ENCODE results near the gene SERPINA4. TPM values are rescaled to one million over a fixed set of nuclear protein-coding genes. Genes with fewer than 3 reads are reported as not detected.

SERPINA4 gene
- total RNA-seq, 1 experiment from 2014 or later, result not detected

DNA sequence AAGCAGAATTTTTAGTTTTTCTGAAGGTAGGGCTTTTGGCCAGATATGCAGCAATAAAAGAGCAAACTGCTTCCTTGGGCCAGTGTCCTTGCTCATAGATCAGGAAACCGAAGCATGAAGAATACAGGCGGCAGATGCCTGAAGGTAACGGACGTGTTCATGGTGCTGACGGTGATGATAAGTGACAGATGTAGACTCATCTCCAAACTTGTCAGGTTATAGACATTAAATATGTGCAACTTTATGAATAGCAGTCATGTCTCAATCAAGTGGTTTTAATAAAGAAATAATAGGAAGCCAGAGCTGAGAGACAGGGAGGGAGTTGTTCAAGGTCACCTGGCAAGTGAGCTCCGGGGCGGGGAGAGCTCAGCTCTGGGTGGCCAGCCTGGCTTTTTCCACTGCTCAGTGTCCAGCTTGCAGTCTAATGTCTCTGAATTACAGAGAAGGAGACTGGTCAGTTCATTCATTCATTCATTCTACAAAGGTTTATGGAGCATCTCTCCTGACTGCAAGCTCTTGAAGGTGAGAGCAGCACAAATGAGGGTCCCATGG lies 21.0 kb downstream of the SERPINA4 start:
- in situ Hi-C loops (cut with HindIII; ENCODE audit: low pct_unique_long_range_greater_than_20kb, low sequenced_read_pairs), result no loop called here
- DNase-seq (ENCODE audit: low read depth), result no peak

DNA sequence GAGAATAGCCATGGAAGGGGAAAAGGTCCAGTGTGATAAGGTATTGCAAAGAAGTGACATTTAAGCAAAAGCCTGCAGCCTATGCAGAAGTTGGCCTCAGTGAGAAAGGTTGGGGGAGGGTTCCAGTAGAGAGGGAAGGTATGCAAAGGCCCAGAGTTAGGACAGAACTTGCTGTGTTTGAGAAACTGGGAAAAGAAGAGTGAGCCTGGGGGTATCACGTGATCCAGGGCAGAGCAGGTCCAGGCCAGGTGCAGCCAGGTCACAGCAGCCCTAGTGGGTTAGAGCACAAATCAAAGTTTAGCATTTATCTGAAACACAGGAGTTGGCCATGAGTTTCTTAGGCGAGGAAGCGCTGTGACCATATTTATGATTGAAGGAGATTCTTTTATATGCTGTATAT lies 21.6 kb downstream of the SERPINA4 start:
- in situ Hi-C loops (cut with HindIII; ENCODE audit: low pct_unique_long_range_greater_than_20kb, low sequenced_read_pairs), result no loop called here
- no peak for DNase-seq (ENCODE audit: low read depth)

DNA sequence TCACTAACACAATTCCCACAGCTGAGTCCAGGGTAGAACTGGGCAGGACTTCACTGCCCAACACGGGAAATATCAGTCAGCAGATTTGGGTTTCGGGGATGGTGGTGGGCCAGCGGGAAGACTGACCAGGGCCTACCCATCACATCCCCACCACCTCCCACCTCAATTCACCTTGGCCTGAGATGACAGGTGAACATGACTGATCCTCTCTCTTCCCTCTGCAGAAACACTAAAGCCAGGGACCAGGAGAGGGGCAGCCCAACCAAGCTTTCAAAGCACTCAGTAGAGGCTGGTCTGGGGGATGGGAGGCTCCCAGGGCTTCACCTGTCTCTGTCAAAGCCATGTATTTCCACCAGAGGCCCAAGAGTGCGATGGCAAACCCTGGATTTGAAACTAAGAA lies 22.3 kb downstream of the SERPINA4 start:
- in situ Hi-C loops (cut with HindIII; ENCODE audit: low pct_unique_long_range_greater_than_20kb, low sequenced_read_pairs), result no loop called here
- no peak for DNase-seq (ENCODE audit: low read depth)

DNA sequence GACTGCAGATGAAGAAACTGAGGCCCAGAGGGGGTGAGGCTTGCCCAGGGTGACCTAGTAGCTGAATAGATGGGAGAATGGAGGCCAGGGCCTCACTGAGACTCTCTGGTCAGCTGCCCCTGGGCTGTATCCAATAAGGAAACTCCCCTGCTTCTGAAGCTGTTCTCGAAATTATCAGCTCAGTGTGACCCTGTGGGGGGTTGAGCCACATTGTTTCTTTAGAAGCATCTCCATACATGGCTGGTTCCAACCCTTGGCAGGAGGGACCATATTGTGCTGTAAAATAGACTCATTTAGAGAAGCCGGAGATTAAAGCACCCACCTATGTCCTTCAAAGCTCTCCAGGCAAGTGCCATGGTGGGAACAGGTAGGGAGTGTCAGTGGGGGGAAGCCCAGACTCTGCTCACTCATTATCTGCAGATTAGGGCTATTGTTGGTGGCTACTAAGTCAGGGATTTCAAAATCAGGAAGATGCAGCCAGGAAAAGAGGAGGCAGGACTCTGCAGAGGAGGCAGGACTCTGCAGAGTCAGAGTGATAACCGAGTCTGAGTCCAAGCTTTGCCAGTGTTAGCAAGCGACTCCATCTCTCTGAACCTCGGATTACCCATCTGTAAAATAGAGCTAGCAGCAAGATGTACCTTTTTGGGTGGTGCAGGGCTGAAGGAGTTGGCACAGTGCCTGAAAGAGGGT lies 23.5 kb downstream of the SERPINA4 start:
- in situ Hi-C loops (cut with HindIII; ENCODE audit: low pct_unique_long_range_greater_than_20kb, low sequenced_read_pairs), result no loop called here
- DNase-seq (ENCODE audit: low read depth), result no peak

DNA sequence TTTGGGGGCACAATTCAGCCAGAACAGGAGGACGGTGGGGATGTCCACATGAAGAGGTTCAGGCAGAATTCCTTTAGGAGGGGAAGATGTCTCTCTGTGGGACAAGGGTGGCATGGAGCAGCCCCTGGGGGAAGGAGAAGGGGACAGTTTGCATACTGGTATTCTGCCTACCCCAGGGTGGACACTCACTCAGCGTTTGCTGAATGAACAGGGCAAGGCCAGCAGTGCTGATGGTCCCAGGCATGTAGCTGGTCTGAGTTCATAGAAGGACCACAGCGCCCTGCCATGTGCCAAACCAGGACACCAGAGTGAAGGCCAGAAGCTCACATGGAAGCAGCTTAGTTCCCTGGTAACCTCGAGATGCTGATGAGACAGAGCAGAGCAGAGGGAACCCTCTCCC lies 25.4 kb downstream of the SERPINA4 start:
- in situ Hi-C loops (cut with HindIII; ENCODE audit: low pct_unique_long_range_greater_than_20kb, low sequenced_read_pairs), result no loop called here
- DNase-seq (ENCODE audit: low read depth), result no peak

DNA sequence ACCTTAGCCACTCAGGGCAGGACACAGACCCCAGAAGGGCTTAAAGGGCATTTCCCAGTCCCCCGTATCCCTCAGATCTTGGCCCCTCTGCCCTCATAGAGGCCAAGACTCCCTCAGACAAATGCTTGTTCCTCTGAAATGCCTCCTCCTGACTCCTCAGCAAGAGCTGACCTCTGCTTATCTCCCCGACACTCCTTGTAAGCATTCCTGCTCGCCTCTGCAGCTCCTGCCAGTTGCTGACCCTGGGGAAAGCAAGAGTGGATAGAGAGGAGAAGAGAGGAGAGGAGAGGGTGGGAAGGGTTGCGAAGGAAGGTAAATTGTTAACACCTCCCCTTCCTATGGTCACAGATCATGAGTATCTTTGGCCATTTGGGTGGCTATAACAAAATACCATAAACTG lies 27.1 kb downstream of the SERPINA4 start:
- DNase-seq (ENCODE audit: low read depth), result no peak
- in situ Hi-C loops (cut with HindIII; ENCODE audit: low pct_unique_long_range_greater_than_20kb, low sequenced_read_pairs), result no loop called here

DNA sequence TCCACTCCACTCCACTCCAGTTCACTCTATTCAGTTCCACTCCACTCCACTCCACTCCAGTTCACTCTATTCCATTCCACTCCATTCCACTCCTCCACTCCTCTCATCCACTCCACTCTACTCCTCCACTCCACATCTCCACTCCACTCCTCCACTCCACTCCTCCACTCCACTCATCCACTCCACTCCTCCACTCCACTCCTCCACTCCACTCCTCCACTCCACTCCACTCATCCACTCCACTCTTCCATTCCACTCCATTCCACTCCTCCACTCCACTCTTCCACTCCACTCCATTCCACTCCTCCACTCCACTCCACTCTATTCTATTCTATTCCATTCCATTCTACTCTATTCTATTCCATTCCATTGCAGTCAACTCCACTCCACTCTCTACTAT lies 29.8 kb downstream of the SERPINA4 start:
- no peak for DNase-seq (ENCODE audit: low read depth)
- in situ Hi-C loops (cut with HindIII; ENCODE audit: low pct_unique_long_range_greater_than_20kb, low sequenced_read_pairs), result no loop called here

DNA sequence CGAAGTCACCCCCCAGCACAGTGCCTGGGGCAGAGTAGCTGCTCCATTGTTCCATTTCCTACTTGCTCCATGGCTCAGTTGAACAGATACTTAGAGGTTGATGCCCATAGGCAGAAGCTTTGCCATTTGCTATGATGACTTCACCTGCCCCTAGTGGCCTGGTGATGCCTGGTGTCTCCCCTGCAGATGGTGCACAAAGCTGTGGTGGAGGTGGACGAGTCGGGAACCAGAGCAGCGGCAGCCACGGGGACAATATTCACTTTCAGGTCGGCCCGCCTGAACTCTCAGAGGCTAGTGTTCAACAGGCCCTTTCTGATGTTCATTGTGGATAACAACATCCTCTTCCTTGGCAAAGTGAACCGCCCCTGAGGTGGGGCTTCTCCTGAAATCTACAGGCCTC lies 30.6 kb downstream of the SERPINA4 start:
- no peak for DNase-seq (ENCODE audit: low read depth)
- in situ Hi-C loops (cut with HindIII; ENCODE audit: low pct_unique_long_range_greater_than_20kb, low sequenced_read_pairs), result no loop called here

DNA sequence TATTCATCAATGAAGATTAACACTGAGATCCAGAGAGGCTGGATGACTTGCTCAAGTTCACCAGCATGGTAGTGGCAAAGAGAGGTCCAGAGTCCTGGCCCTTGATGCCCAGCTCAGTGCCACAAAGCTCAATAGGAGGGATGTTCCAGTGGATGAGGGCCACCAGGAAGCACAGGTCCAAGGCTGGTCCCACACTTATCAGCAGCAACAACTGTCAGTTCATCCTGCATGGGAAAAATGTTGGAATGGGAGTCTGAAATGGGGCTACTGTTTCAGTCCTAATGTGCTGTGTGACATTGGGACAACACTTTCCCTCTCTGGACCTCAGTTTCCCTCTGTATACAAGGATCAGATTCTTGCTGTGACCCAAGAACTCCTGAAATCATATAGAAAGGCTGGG lies 31.2 kb downstream of the SERPINA4 start:
- no peak for DNase-seq (ENCODE audit: low read depth)
- in situ Hi-C loops (cut with HindIII; ENCODE audit: low pct_unique_long_range_greater_than_20kb, low sequenced_read_pairs), result no loop called here

DNA sequence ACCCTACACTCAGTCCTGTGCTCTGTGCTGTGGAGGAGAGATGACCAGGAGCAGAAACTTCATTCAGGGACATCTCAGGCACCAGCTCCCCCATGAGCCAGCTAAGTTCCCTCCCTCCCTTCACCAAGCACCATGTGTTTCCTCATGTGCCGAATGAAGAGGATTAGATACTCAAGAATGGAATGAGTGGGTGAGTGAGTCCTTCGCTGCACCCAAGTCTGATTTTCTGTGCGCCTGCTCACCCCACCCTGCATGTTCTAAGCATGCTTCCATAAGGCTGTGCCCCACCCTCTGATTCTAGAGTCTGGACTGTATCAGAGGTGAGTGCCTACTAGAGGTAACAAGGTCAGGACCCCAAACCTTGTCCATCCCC lies 32.1 kb downstream of the SERPINA4 start:
- DNase-seq (ENCODE audit: low read depth), result no peak
- in situ Hi-C loops (cut with HindIII; ENCODE audit: low pct_unique_long_range_greater_than_20kb, low sequenced_read_pairs), result no loop called here

DNA sequence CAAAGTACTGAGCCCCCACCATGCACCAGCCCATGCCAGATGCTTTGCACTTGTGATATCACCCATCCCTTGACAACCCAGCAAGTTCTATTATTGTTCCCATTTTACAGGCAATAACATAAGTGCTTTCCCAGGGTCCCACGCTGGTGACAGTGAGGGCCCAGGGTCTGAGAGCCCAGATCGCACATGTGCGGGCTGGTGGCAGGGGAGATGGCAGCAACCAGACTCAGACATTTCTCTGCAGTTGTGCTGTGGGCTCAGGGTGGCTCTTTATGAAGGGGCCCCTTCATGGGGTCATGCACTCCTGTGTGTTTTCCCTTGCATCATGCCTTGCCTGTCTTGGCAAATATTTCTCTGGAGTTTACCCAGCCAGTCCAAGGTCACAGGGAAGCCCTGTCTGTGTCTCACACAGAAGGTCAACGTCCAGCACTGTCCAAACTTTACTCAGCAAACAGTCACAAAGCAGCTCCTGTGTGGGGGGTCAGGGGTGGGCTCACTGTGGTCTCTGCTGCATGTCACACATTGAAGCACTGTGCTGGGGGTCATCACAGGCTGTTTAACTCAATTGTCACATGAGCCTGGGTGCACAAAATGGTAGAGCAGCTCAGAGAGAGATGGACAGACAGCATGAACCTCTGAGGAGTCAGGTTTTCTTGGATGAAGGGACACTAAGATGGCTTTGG lies 32.6 kb downstream of the SERPINA4 start:
- in situ Hi-C loops (cut with HindIII; ENCODE audit: low pct_unique_long_range_greater_than_20kb, low sequenced_read_pairs), result no loop called here
- no peak for DNase-seq (ENCODE audit: low read depth)

DNA sequence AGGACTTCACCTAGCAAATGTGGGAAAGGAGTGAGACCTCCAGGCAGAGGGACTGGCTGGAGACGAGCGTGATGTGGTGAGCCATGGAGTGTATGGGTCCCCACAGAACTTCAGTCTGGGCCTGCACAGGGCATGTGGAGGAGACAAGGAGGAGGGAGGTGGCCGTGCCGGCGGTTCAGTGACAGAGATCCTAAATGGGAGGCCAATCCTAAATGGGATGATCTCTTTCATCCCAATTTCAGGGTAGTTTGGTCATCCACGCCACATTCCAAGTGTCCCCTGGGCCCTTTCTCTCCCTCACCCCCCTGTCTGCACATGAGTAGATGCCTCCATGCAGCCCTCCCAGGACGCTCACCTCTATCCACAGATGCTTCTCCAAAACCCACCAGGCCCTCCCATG lies 33.2 kb downstream of the SERPINA4 start:
- no peak for DNase-seq (ENCODE audit: low read depth)
- in situ Hi-C loops (cut with HindIII; ENCODE audit: low pct_unique_long_range_greater_than_20kb, low sequenced_read_pairs), result no loop called here

DNA sequence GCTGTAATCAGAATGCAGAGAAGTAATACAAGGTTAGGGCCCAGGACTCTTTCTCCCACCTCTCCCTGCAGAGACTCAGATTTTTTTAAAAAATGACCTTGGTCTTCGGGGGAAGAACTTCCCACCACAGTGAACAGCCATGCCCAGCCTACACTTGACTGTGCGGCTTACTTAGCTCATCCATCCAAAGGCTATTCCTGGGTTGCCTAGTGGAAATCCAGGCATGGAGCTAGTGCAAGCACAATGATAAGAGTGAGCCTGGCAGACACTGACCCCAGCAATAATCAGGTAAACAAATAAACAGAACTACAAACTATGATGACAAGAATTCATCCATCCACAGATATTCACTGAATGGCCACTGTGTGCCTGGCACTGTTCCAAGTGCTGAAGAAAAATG lies 34.7 kb downstream of the SERPINA4 start:
- in situ Hi-C loops (cut with HindIII; ENCODE audit: low pct_unique_long_range_greater_than_20kb, low sequenced_read_pairs), result no loop called here
- no peak for DNase-seq (ENCODE audit: low read depth)

DNA sequence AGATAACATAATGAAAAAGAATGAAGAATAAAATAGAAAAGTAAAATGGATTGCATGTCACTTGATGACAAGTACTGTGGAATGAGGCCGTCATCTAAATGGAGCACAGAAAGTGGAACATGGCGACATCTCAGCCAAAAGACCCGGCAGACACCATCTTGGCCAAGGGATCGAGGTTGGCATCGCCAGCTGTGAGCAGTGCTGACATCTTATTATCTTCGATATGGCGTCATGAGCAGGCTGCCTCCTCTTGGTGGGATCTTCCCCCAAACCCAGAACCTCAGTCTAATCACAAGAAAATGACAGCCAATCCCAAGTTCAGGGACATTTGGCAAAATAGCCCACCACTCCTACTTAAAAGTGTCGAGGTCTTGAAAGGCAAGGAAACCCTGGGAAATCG lies 35.1 kb downstream of the SERPINA4 start:
- no peak for DNase-seq (ENCODE audit: low read depth)
- in situ Hi-C loops (cut with HindIII; ENCODE audit: low pct_unique_long_range_greater_than_20kb, low sequenced_read_pairs), result no loop called here

DNA sequence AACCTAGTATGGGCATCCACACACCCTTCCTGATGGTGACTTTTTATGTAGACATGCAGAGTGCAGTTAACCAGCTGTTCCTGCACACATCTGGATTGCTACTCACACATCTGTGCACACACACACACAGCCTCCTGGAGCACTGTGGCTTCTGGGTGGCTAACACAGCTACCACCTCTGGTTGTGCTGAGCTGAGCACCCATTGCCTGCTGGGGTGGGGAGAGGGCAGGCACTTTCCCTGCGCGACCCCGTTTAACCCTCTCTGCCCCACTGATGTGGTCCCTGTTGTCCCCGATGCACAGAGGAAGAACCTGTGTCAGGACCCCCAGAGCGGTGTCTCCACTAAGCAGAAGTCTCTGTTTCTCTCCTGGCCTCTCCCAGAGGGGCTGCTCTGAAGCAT lies 36.5 kb downstream of the SERPINA4 start:
- in situ Hi-C loops (cut with HindIII; ENCODE audit: low pct_unique_long_range_greater_than_20kb, low sequenced_read_pairs), result no loop called here
- no peak for DNase-seq (ENCODE audit: low read depth)

DNA sequence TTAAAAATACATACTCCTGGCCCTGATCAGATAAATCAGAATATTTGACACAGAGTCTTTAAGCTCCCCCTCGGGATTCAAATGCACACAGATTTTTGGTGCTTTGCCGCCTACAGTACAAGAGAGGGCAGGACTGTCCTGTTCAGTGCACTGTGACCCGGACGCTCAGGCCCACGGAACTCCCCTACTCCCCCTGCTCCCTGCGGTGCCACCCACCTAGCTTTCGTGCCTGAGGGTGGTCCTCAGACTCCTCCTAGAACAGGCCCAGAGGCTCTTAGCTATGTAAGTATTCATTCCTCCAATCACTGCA lies 37.2 kb downstream of the SERPINA4 start:
- in situ Hi-C loops (cut with HindIII; ENCODE audit: low pct_unique_long_range_greater_than_20kb, low sequenced_read_pairs), result no loop called here
- no peak for DNase-seq (ENCODE audit: low read depth)

DNA sequence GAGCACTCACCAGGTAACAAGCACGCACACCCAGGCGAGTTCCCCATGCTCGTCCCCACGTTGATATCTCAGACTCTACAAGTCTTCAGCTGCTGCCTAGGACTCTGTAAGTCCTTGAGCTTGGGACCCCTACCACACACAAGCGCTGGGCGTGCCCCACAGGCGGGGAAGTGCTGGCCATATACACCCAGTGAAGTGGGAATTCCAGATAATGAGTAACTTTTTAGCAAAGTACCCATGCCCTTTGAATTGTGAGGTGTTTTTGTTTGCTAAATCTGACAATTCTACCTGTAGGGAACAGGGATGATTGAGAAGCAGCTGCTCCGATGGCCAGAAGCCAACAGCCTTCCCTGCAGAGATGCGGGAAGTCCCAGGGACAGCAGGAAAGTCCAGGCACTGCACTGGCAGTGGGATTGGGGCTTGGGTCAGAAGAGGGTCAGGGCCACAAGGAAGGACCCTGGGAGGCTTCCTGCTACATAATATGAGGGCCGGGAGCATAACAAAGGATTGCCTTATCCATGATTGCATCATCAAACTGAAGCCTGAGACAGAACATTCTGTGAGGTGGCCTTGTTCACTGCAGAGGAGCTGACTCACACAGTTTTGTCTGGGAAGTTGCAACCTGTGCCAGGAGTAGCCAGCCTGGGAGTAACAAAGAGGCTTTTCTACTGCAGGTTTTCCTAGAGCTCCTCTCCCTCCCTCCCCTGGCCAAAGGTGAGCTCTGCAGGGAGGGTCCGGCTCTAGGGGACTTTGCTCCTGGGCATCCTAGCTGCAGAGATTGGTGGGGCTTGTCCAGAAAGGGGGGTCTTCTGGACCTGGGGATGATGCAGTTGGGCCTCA lies 37.8 kb downstream of the SERPINA4 start:
- DNase-seq (ENCODE audit: low read depth), result peak; percentile 82
- in situ Hi-C loops (cut with HindIII; ENCODE audit: low pct_unique_long_range_greater_than_20kb, low sequenced_read_pairs), result no loop called here

DNA sequence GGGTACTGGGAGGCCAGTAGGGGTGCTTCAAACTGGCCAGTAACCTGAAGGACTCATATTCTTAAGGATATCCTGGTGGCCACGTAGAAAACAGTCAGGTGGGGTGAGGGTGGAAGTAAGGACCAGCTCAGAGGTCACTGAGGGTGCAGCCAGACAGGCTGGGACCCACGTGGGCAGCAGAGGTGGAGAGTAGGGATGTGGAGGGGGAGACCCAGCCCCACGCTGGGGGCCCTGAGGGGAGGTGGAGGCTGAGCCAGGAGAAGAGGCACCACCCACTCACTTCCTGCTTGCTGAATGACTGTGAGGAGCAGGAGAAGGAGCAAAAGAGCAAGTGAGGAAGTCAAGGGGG lies 38.4 kb downstream of the SERPINA4 start:
- in situ Hi-C loops (cut with HindIII; ENCODE audit: low pct_unique_long_range_greater_than_20kb, low sequenced_read_pairs), result no loop called here
- DNase-seq (ENCODE audit: low read depth), result no peak

DNA sequence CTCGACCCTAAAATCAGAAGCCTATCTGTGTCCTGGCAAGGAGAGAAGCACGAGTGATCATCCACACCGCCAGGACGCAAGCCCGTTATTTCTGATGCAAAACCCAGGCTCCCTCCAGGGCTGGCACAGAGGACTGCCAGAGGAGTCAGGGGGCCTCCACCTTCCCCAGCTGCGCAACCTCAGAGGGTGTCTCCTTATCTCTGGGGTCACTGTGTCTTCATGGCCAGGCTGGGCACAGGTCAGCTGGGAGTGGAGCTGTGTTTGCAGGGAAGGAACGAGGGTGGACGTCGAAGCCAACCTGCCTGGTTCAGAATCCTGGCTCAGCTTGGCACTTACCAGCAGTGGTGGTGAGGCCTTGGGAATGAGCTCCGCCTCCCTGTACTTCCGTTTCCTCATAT lies 38.9 kb downstream of the SERPINA4 start:
- no peak for DNase-seq (ENCODE audit: low read depth)
- in situ Hi-C loops (cut with HindIII; ENCODE audit: low pct_unique_long_range_greater_than_20kb, low sequenced_read_pairs), result no loop called here

Data from Caki2 (cell line).